ENCODE measurements around the gene AFG1L. TPM values are rescaled to one million over a fixed set of nuclear protein-coding genes. Genes with fewer than 3 reads are reported as not detected.

Gene AFG1L
- total RNA-seq, 2 donors from 2014 or later, result 10.5 to 11.1 TPM

DNA sequence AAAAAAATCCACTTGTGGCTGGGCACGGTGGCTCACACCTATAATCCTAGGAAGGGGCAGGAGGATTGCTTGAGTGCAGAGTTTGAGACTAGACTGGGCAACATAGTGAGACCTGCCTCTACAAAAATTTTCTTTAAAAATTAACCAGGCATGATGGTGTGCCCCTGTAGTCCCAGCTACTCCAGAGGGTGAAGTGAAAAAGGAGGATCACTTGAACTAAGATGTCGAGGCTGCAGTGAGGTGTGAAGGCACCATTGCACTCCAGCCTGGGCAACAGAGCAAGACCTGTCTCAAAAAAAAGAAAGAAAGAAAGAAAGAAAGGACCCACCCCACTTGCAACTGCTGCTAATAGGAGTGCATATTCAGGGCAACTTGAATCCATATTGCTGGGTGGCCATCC is 20.3 kb upstream of the AFG1L start:
- no peak overlapping the region for H3K27ac Mint-ChIP-seq
- H3K4me1 Mint-ChIP-seq, result peaks cover 11% of the 10 kb centered on the region
- no peak for DNase-seq
- H3K4me3 Mint-ChIP-seq, result no peak overlapping the region
- no peaks in the 10 kb centered on the region for H3K9me3 ChIP-seq (ENCODE audit: control insufficient read depth, low read length)
- H3K9me3 Mint-ChIP-seq, result peaks cover 2% of the 10 kb centered on the region
- no peak overlapping the region for H3K9ac ChIP-seq (ENCODE audit: extremely low read depth, low read length, poor library complexity, severe bottlenecking)
- 83 to 90% methylated on average over 1 to 2 of the region's 2 CpGs for WGBS, 2 experiments (ENCODE audit: insufficient coverage in 1 of 2, insufficient read length in 1 of 2)
- H3K27ac ChIP-seq (ENCODE audit: low read depth, low read length), result no peak overlapping the region
- H3K4me1 ChIP-seq (ENCODE audit: control insufficient read depth, insufficient read depth, low read length), result peaks cover 6% of the 10 kb centered on the region
- H3K4me3 ChIP-seq (ENCODE audit: low read length), result no peak overlapping the region
- no peaks in the 10 kb centered on the region for H3K36me3 Mint-ChIP-seq (ENCODE audit: low read depth)
- no peaks in the 10 kb centered on the region for H3K27me3 ChIP-seq (ENCODE audit: control insufficient read depth, insufficient read depth, low read length, poor library complexity, severe bottlenecking)
- no peaks in the 10 kb centered on the region for H3K27me3 Mint-ChIP-seq (ENCODE audit: insufficient read depth)
- H3K36me3 ChIP-seq (ENCODE audit: control insufficient read depth, insufficient read depth, low read length), result no peaks in the 10 kb centered on the region
- TF ChIP-seq, protein P1, sequence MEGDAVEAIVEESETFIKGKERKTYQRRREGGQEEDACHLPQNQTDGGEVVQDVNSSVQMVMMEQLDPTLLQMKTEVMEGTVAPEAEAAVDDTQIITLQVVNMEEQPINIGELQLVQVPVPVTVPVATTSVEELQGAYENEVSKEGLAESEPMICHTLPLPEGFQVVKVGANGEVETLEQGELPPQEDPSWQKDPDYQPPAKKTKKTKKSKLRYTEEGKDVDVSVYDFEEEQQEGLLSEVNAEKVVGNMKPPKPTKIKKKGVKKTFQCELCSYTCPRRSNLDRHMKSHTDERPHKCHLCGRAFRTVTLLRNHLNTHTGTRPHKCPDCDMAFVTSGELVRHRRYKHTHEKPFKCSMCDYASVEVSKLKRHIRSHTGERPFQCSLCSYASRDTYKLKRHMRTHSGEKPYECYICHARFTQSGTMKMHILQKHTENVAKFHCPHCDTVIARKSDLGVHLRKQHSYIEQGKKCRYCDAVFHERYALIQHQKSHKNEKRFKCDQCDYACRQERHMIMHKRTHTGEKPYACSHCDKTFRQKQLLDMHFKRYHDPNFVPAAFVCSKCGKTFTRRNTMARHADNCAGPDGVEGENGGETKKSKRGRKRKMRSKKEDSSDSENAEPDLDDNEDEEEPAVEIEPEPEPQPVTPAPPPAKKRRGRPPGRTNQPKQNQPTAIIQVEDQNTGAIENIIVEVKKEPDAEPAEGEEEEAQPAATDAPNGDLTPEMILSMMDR (conservative IDR thresholded peaks at IDR 0.05), result no peak

DNA sequence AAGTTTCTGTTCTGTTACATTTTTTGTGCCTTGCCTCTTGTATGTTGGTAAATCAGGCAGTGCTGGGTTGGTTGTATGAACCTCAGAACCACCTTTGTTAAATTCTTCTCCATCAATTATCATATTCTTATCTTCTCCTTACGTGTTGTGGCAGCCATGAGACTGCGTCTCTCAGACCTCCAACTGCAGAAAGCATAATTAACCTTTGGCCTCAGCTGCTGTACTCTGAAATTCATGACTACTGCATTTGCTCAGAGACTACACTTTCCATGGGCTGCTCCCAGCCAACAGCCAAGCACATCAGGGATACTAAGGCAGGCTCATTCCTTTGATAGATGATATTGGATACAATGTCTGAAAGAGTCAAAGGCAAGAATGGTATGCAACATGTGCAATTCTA is 18.9 kb upstream of the AFG1L start:
- Histone ChIP-seq H3K9me3 (ENCODE audit: control insufficient read depth, low read length) (no peaks in the 10 kb centered on the region), H3K4me3 (ENCODE audit: low read length) (no peak overlapping the region), H3K27ac (ENCODE audit: low read depth, low read length) (no peak overlapping the region), H3K4me1 (ENCODE audit: control insufficient read depth, insufficient read depth, low read length) (peaks cover 6% of the 10 kb centered on the region), H3K27me3 (ENCODE audit: control insufficient read depth, insufficient read depth, low read length, poor library complexity, severe bottlenecking) (no peaks in the 10 kb centered on the region), H3K9ac (ENCODE audit: extremely low read depth, low read length, poor library complexity, severe bottlenecking) (no peak overlapping the region), H3K36me3 (ENCODE audit: control insufficient read depth, insufficient read depth, low read length) (no peaks in the 10 kb centered on the region)
- Mint-ChIP-seq H3K36me3 (ENCODE audit: low read depth) (no peaks in the 10 kb centered on the region), H3K4me1 (peaks cover 19% of the 10 kb centered on the region), H3K27me3 (ENCODE audit: insufficient read depth) (no peaks in the 10 kb centered on the region), H3K9me3 (no peaks in the 10 kb centered on the region), H3K4me3 (no peak overlapping the region), H3K27ac (no peak overlapping the region)
- no peak for DNase-seq
- TF ChIP-seq, protein P1 (conservative IDR thresholded peaks at IDR 0.05), result no peak
- 77 to 93% methylated on average over 2 of the region's 2 CpGs for WGBS, 2 experiments (ENCODE audit: insufficient coverage in 1 of 2, insufficient read length in 1 of 2)

DNA sequence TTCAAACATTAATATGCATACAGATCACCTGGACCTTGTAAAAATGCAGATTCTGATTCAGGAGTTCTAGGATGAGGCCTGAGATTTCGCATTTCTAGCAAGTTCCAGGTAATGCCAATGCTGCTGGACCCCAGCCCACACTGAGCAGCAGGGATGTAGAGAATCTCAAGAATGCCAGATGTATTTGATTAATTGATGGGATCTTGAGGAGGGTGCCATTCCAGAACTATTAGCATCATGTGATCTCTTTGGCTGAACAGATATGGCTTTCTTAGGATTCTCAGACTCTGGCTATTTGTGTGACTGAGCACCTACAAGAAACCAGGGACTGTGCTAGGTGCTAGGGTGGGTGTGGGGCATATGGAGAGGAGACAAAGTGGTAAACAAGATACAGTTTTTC is 17.6 kb upstream of the AFG1L start:
- no peak overlapping the region for H3K9ac ChIP-seq (ENCODE audit: extremely low read depth, low read length, poor library complexity, severe bottlenecking)
- no peaks in the 10 kb centered on the region for H3K36me3 ChIP-seq (ENCODE audit: control insufficient read depth, insufficient read depth, low read length)
- WGBS, 2 experiments (ENCODE audit: insufficient coverage in 1 of 2, insufficient read length in 1 of 2), result 75 to 88% methylated on average over 1 of the region's 1 CpG
- Mint-ChIP-seq H3K36me3 (ENCODE audit: low read depth) (no peaks in the 10 kb centered on the region), H3K27me3 (ENCODE audit: insufficient read depth) (no peaks in the 10 kb centered on the region), H3K4me3 (no peak overlapping the region), H3K4me1 (peaks cover 19% of the 10 kb centered on the region), H3K9me3 (no peaks in the 10 kb centered on the region), H3K27ac (no peak overlapping the region)
- peaks cover 6% of the 10 kb centered on the region for H3K4me1 ChIP-seq (ENCODE audit: control insufficient read depth, insufficient read depth, low read length)
- DNase-seq, result no peak
- no peak overlapping the region for H3K27ac ChIP-seq (ENCODE audit: low read depth, low read length)
- TF ChIP-seq, protein P1 (conservative IDR thresholded peaks at IDR 0.05), result no peak
- no peaks in the 10 kb centered on the region for H3K9me3 ChIP-seq (ENCODE audit: control insufficient read depth, low read length)
- no peak overlapping the region for H3K4me3 ChIP-seq (ENCODE audit: low read length)
- no peaks in the 10 kb centered on the region for H3K27me3 ChIP-seq (ENCODE audit: control insufficient read depth, insufficient read depth, low read length, poor library complexity, severe bottlenecking)

All from endodermal cell (in vitro differentiated cells).